ENCODE results near the gene AARS2. TPM values are rescaled to one million over a fixed set of nuclear protein-coding genes. Genes with fewer than 3 reads are reported as not detected.

AARS2 gene
- total and polyA plus RNA-seq, 7 donors: 1.4 to 9.7 (median 6.7) TPM

- no peak for TF ChIP-seq EP300 (IDR thresholded peaks at IDR 0.05)
- TF ChIP-seq POLR2AphosphoS5 (IDR thresholded peaks at IDR 0.05): no peak
- no peak for TF ChIP-seq CTCF (IDR thresholded peaks at IDR 0.05)
- no peak for TF ChIP-seq POLR2A (IDR thresholded peaks at IDR 0.05)
- H3K27ac ChIP-seq: peak overlapping the region; percentile 88 to 95 (median 92)
- H3K4me1 ChIP-seq: peaks cover 0 to 32% (median 23%) of the 10 kb centered on the region in 4 donors
- peak overlapping the region; percentile 76 to 94 (median 90) for H3K4me3 ChIP-seq
- no peak for DNase-seq
- WGBS, 2 donors: 26 to 32% methylated on average over 15 of the region's 15 CpGs
- H3K9me3 ChIP-seq: no peaks in the 10 kb centered on the region
- H3K36me3 ChIP-seq: peaks cover 22 to 39% (median 32%) of the 10 kb centered on the region in 4 donors
- no peaks in the 10 kb centered on the region for H3K27me3 ChIP-seq
- intact Hi-C loops (cut with DNase I): loop anchor here (1.0 to 5.0 kb wide), 2 partner anchors 86 to 161 kb away; no protein-coding TSS in a partner anchor
These were observed 55.3 kb downstream of the AARS2 start for GRCh38 chr6:44257753-44258324.

GRCh38 chr6:44257025-44257752 is 56.0 kb downstream of the AARS2 start, which contains the start of gene SLC35B2:
SLC35B2 (minus strand) TSS chr6:44257528; CDS start chr6:44257410, 118 bp downstream.
- H3K36me3 ChIP-seq: peaks cover 27 to 45% (median 37%) of the 10 kb centered on the region in 4 donors
- TF ChIP-seq POLR2A (IDR thresholded peaks at IDR 0.05) (peak in 1 of 2 donors; percentile 28), POLR2AphosphoS5 (IDR thresholded peaks at IDR 0.05) (peak; percentile 30 to 85 (median 54)), CTCF (IDR thresholded peaks at IDR 0.05) (peak in 2 of 4 experiments; percentile 4 to 76), EP300 (IDR thresholded peaks at IDR 0.05) (no peak)

GRCh38 chr6:44256775-44257024 is 56.4 kb downstream of the AARS2 start:
- intact Hi-C loops (cut with DNase I): loop anchor here (1.0 to 5.0 kb wide), 2 partner anchors 84 to 159 kb away; no protein-coding TSS in a partner anchor

More at GRCh38 chr6:44257025-44257752, 56.0 kb downstream of the AARS2 start, which contains the start of gene SLC35B2:
- intact Hi-C loops (cut with DNase I): loop anchor here (1.0 to 5.0 kb wide), 2 partner anchors 85 to 160 kb away; no protein-coding TSS in a partner anchor
- Histone ChIP-seq H3K27ac (peak within 1 kb of the TSS; percentile 88 to 95 (median 92)), H3K27me3 (no peaks in the 10 kb centered on the region), H3K9me3 (no peaks in the 10 kb centered on the region), H3K4me3 (peak within 1 kb of the TSS; percentile 76 to 94 (median 90)), H3K4me1 (peaks cover 0 to 26% (median 19%) of the 10 kb centered on the region in 4 donors)
- WGBS, 2 donors: 0 to 1% methylated on average over 80 of the region's 80 CpGs
- DNase-seq: peak; percentile 84

More at GRCh38 chr6:44256775-44257024, 56.4 kb downstream of the AARS2 start:
- no peak for DNase-seq
- peak overlapping the region; percentile 88 to 95 (median 92) for H3K27ac ChIP-seq
- TF ChIP-seq POLR2A (IDR thresholded peaks at IDR 0.05) (no peak), EP300 (IDR thresholded peaks at IDR 0.05) (no peak), CTCF (IDR thresholded peaks at IDR 0.05) (no peak), POLR2AphosphoS5 (IDR thresholded peaks at IDR 0.05) (no peak)
- no peaks in the 10 kb centered on the region for H3K9me3 ChIP-seq
- peaks cover 0 to 26% (median 19%) of the 10 kb centered on the region in 4 donors for H3K4me1 ChIP-seq
- 0 to 1% methylated on average over 12 of the region's 12 CpGs for WGBS, 2 donors
- no peaks in the 10 kb centered on the region for H3K27me3 ChIP-seq
- H3K36me3 ChIP-seq: peaks cover 32 to 50% (median 42%) of the 10 kb centered on the region in 4 donors
- H3K4me3 ChIP-seq: peak overlapping the region; percentile 76 to 94 (median 90)
